ES-I3 (cell line): ENCODE results near the gene NXPH4.

ENCODE experiments used
- H3K36me3 ChIP-seq: 2 replicates; pipeline ENCODE4 v1.6.1; 2013; ENCODE audit warnings: mild to moderate bottlenecking, low read length, control low read depth, moderate library complexity; ENCODE audit not compliant: insufficient read depth
- H3K4me1 ChIP-seq: 2 replicates; pipeline ENCODE4 v1.6.1; 2013; ENCODE audit warnings: mild to moderate bottlenecking, control low read depth, low read length; ENCODE audit not compliant: insufficient read depth
- H3K9ac ChIP-seq: 2 replicates; pipeline ENCODE4 v1.6.1; 2013; ENCODE audit warnings: low read depth, mild to moderate bottlenecking, low read length, moderate library complexity
- H3K9me3 ChIP-seq: 2 replicates; pipeline ENCODE4 v1.6.1; 2013; ENCODE audit warnings: mild to moderate bottlenecking, low read length, moderate library complexity; ENCODE audit not compliant: control insufficient read depth, insufficient read depth

Gene NXPH4

DNA sequence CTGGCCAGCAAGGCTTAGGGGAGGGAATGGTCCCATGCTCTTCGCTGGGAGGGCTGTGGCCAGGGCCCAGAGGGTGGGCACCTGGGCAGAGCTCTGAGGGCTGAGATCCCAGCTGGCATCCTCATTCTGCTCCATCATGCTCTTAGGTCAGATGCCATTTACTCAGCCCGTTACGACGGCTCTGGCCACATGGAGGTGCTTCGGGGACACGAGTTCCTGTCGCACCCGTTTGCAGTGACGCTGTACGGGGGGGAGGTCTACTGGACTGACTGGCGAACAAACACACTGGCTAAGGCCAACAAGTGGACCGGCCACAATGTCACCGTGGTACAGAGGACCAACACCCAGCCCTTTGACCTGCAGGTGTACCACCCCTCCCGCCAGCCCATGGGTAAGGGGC lies 38.4 kb upstream of the NXPH4 start:
- H3K4me1 ChIP-seq = no peaks in the 10 kb centered on the region; the same call in 1 of the 2 replicates
- peaks cover 20% of the 10 kb centered on the region for H3K36me3 ChIP-seq
- H3K9me3 ChIP-seq = no peaks in the 10 kb centered on the region
- H3K9ac ChIP-seq = no peak overlapping the region

- H3K9me3 ChIP-seq = no peaks in the 10 kb centered on the region
- H3K9ac ChIP-seq = no peak overlapping the region
- H3K36me3 ChIP-seq = peaks cover 20% of the 10 kb centered on the region
- H3K4me1 ChIP-seq = no peaks in the 10 kb centered on the region; the same call in 1 of the 2 replicates
These were observed 37.1 kb upstream of the NXPH4 start for GRCh38 chr12:57179331-57180086.

- Histone ChIP-seq H3K4me1 (no peaks in the 10 kb centered on the region; the same call in 1 of the 2 replicates), H3K9me3 (no peaks in the 10 kb centered on the region), H3K9ac (no peak overlapping the region), H3K36me3 (peaks cover 24% of the 10 kb centered on the region)
These were observed 36.1 kb upstream of the NXPH4 start for GRCh38 chr12:57180321-57180989.

GRCh38 chr12:57181072-57181471 lies 35.5 kb upstream of the NXPH4 start:
- Histone ChIP-seq H3K4me1 (no peaks in the 10 kb centered on the region), H3K36me3 (peaks cover 26% of the 10 kb centered on the region), H3K9ac (no peak overlapping the region), H3K9me3 (no peaks in the 10 kb centered on the region)

GRCh38 chr12:57181561-57182155 lies 34.9 kb upstream of the NXPH4 start:
- H3K36me3 ChIP-seq = peaks cover 26% of the 10 kb centered on the region
- no peaks in the 10 kb centered on the region for H3K9me3 ChIP-seq
- H3K9ac ChIP-seq = no peak overlapping the region
- H3K4me1 ChIP-seq = no peaks in the 10 kb centered on the region

GRCh38 chr12:57182918-57183575 lies 33.5 kb upstream of the NXPH4 start:
- Histone ChIP-seq H3K36me3 (peaks cover 26% of the 10 kb centered on the region), H3K4me1 (no peaks in the 10 kb centered on the region)

DNA sequence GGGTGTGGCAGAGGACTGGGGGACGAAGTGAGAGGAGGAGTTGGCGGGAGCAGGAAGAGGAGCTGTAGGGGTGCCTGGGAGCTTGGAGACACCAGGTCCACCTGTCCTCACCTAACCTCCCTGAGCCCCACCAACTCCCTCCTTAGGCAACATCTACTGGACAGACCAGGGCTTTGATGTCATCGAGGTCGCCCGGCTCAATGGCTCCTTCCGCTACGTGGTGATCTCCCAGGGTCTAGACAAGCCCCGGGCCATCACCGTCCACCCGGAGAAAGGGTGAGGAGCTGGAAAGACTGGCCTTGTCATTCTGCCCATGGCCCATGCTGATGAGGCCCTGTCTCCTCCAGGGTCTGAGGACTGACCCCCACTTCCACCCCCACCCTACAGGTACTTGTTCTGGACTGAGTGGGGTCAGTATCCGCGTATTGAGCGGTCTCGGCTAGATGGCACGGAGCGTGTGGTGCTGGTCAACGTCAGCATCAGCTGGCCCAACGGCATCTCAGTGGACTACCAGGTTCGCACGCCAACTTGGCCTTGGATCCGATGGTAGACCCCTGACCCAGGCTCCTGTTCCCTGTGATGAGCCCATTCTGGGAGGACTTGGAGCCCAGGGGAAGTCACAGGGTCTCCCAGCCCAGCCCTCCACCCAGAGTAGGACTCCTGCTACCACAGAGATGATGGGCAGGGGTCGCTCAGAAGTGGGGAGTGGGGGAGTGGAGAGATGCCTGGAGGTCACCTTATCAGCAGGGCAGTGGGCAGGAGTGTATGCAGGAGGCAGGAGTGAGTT lies 32.5 kb upstream of the NXPH4 start:
- peaks cover 30% of the 10 kb centered on the region for H3K36me3 ChIP-seq
- H3K4me1 ChIP-seq = no peaks in the 10 kb centered on the region
- no peak overlapping the region for H3K9ac ChIP-seq
- H3K9me3 ChIP-seq = no peaks in the 10 kb centered on the region

More at GRCh38 chr12:57182918-57183575, 33.5 kb upstream of the NXPH4 start:
- Histone ChIP-seq H3K9me3 (no peaks in the 10 kb centered on the region), H3K9ac (no peak overlapping the region)

- Histone ChIP-seq H3K9ac (no peak overlapping the region), H3K4me1 (no peaks in the 10 kb centered on the region), H3K9me3 (no peaks in the 10 kb centered on the region), H3K36me3 (peaks cover 38% of the 10 kb centered on the region)
These were observed 31.2 kb upstream of the NXPH4 start for GRCh38 chr12:57185403-57185802.

DNA sequence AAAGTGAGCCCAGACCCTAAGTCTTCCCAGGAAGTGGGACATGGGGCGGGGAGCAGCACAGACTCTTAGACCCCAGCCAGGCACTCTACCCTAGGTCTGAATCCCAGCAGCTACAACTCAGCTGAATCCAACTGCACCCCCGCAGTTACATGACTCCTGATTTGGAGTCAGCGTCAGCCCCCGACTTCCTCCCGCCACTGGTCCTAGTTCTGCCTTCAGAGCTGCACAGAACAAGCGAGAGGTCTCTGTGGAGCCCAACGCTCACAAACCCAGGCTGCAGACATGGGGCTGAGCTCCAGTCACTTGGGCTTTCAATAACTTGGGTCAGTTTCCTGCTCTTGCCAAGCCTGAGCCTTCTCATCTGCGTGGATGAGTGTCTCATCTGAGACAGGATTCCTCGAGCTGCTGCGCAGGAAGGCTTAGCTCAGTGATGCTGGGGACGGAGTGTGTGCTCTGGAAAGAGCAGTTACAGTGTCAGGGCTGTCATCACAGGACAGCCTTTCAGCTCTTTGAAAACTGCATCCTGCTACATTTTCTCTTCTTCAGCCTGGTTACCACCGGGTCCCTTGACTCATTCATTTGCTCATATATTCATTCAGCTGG lies 30.6 kb upstream of the NXPH4 start:
- H3K9ac ChIP-seq = no peak overlapping the region
- H3K36me3 ChIP-seq = peaks cover 32% of the 10 kb centered on the region
- no peaks in the 10 kb centered on the region for H3K4me1 ChIP-seq
- no peaks in the 10 kb centered on the region for H3K9me3 ChIP-seq

GRCh38 chr12:57187222-57188089 lies 29.1 kb upstream of the NXPH4 start:
- Histone ChIP-seq H3K4me1 (no peaks in the 10 kb centered on the region), H3K9ac (no peak overlapping the region), H3K36me3 (peaks cover 45% of the 10 kb centered on the region), H3K9me3 (no peaks in the 10 kb centered on the region)

- Histone ChIP-seq H3K9ac (no peak overlapping the region), H3K4me1 (no peaks in the 10 kb centered on the region), H3K36me3 (peaks cover 49% of the 10 kb centered on the region), H3K9me3 (no peaks in the 10 kb centered on the region)
These were observed 28.5 kb upstream of the NXPH4 start for GRCh38 chr12:57188090-57188425.

DNA sequence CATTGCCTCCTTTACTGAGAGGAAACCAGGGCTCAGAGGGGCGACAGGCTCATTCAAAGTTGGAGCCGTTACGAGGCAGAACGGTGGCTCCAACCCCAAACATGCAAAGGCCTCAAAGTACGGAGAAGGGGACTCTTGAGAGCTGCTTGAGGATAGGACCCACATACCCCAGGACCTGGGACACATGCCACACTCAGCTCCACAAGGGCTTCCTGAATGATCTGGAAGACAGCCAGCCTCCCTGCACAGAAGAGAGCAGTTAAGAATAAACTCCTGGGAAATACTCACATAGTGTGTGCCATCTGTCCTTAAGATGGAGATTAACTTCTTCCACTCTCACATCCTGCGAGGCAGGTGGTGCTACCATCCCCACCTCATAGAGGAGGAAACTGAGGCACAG lies 26.6 kb upstream of the NXPH4 start:
- Histone ChIP-seq H3K4me1 (no peaks in the 10 kb centered on the region), H3K9ac (no peak overlapping the region), H3K9me3 (no peaks in the 10 kb centered on the region), H3K36me3 (peaks cover 57% of the 10 kb centered on the region)

DNA sequence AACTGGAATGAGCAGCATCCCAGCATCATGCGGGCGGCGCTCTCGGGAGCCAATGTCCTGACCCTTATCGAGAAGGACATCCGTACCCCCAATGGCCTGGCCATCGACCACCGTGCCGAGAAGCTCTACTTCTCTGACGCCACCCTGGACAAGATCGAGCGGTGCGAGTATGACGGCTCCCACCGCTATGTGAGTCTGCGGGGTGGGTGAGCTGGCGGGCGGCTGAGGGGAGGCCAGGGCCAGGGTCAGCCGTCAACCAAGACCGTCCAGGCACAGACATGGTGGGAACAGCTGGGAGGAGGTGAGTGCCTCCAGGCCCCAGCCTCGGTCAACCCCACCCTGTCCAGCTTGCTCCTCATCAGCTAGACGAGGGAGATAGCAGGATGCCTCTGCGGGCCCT lies 25.8 kb upstream of the NXPH4 start:
- Histone ChIP-seq H3K9me3 (no peaks in the 10 kb centered on the region), H3K36me3 (peaks cover 54% of the 10 kb centered on the region), H3K4me1 (no peaks in the 10 kb centered on the region), H3K9ac (no peak overlapping the region)
